Duodenal mucosa (tissue), 2 donors: Measurements from ENCODE around the gene ETFB.

ENCODE experiments used
- H3K27ac ChIP-seq: one replicate; pipeline ENCODE4 v1.7.0; 2013; ENCODE audit warnings: low read depth, low read length
- H3K27me3 ChIP-seq, 2 donors: one replicate each; pipeline ENCODE4 v1.7.0; 2013; ENCODE audit warnings: low read length in 2 of 2, control low read depth in 1 of 2; ENCODE audit not compliant: insufficient read depth in 2 of 2, control insufficient read depth in 1 of 2
- H3K36me3 ChIP-seq, 2 donors: one replicate each; pipeline ENCODE4 v1.7.0; 2013; ENCODE audit warnings: low read length in 2 of 2, control low read depth in 1 of 2; ENCODE audit not compliant: insufficient read depth in 2 of 2, control insufficient read depth in 1 of 2
- H3K4me1 ChIP-seq, 2 donors: one replicate each; pipeline ENCODE4 v1.7.0; 2013; ENCODE audit warnings: low read length in 2 of 2, control low read depth in 1 of 2; ENCODE audit not compliant: insufficient read depth in 2 of 2, control insufficient read depth in 1 of 2
- H3K4me3 ChIP-seq, 2 donors: one replicate each; pipeline ENCODE4 v1.7.0; 2013; ENCODE audit warnings: low read length in 2 of 2, low read depth in 1 of 2
- H3K9ac ChIP-seq, 2 donors: one replicate each; pipeline ENCODE4 v1.7.0; 2013; ENCODE audit warnings: low read length in 2 of 2, low read depth in 1 of 2
- H3K9me3 ChIP-seq, 2 donors: one replicate each; pipeline ENCODE4 v1.7.0; 2013; ENCODE audit warnings: low read length in 2 of 2, control low read depth in 1 of 2; ENCODE audit not compliant: control insufficient read depth in 1 of 2

The ETFB gene

GRCh38 chr19:51327066-51328001, 38.9 kb downstream of the ETFB start:
- H3K4me3 ChIP-seq = peak overlapping the region in 1 of 2 donors; percentile 21
- H3K9ac ChIP-seq = no peak overlapping the region
- no peak overlapping the region for H3K27ac ChIP-seq
- H3K27me3 ChIP-seq = peaks cover 7 to 18% of the 10 kb centered on the region in 2 donors
- H3K4me1 ChIP-seq = no peaks in the 10 kb centered on the region
- H3K36me3 ChIP-seq = no peaks in the 10 kb centered on the region
- no peaks in the 10 kb centered on the region for H3K9me3 ChIP-seq

GRCh38 chr19:51326216-51327065, 39.7 kb downstream of the ETFB start:
- Histone ChIP-seq H3K36me3 (no peaks in the 10 kb centered on the region), H3K4me1 (no peaks in the 10 kb centered on the region), H3K27me3 (peaks cover 7 to 18% of the 10 kb centered on the region in 2 donors), H3K4me3 (no peak overlapping the region), H3K9ac (no peak overlapping the region), H3K9me3 (no peaks in the 10 kb centered on the region), H3K27ac (no peak overlapping the region)

- Histone ChIP-seq H3K36me3 (no peaks in the 10 kb centered on the region), H3K9ac (no peak overlapping the region), H3K27me3 (peaks cover 7 to 18% of the 10 kb centered on the region in 2 donors), H3K4me3 (no peak overlapping the region), H3K4me1 (no peaks in the 10 kb centered on the region), H3K9me3 (no peaks in the 10 kb centered on the region), H3K27ac (no peak overlapping the region)
These were observed 40.8 kb downstream of the ETFB start for GRCh38 chr19:51325161-51325976.

- Histone ChIP-seq H3K9me3 (no peaks in the 10 kb centered on the region), H3K36me3 (no peaks in the 10 kb centered on the region), H3K4me3 (no peak overlapping the region), H3K9ac (no peak overlapping the region), H3K27ac (no peak overlapping the region), H3K27me3 (peaks cover 7 to 18% of the 10 kb centered on the region in 2 donors), H3K4me1 (no peaks in the 10 kb centered on the region)
These were observed 42.1 kb downstream of the ETFB start for GRCh38 chr19:51324167-51324481.

- Histone ChIP-seq H3K27me3 (peaks cover 7 to 18% of the 10 kb centered on the region in 2 donors), H3K27ac (no peak overlapping the region), H3K4me1 (no peaks in the 10 kb centered on the region), H3K4me3 (no peak overlapping the region), H3K9me3 (no peaks in the 10 kb centered on the region), H3K36me3 (no peaks in the 10 kb centered on the region), H3K9ac (no peak overlapping the region)
These were observed 42.6 kb downstream of the ETFB start for GRCh38 chr19:51323481-51324166.

- Histone ChIP-seq H3K27ac (no peak overlapping the region), H3K27me3 (peaks cover 0 to 10% of the 10 kb centered on the region in 2 donors), H3K36me3 (no peaks in the 10 kb centered on the region), H3K9me3 (no peaks in the 10 kb centered on the region), H3K9ac (no peak overlapping the region), H3K4me1 (no peaks in the 10 kb centered on the region), H3K4me3 (no peak overlapping the region)
These were observed 44.4 kb downstream of the ETFB start for GRCh38 chr19:51321799-51322198.

- Histone ChIP-seq H3K27me3 (no peaks in the 10 kb centered on the region), H3K36me3 (no peaks in the 10 kb centered on the region), H3K9ac (no peak overlapping the region), H3K4me1 (no peaks in the 10 kb centered on the region), H3K27ac (no peak overlapping the region), H3K9me3 (no peaks in the 10 kb centered on the region), H3K4me3 (no peak overlapping the region)
These were observed 45.9 kb downstream of the ETFB start for GRCh38 chr19:51320280-51320657.

- H3K27me3 ChIP-seq = no peaks in the 10 kb centered on the region
These were observed 46.4 kb downstream of the ETFB start for GRCh38 chr19:51319649-51320279.

More at GRCh38 chr19:51319649-51320279, 46.4 kb downstream of the ETFB start:
- Histone ChIP-seq H3K4me1 (no peaks in the 10 kb centered on the region), H3K27ac (no peak overlapping the region), H3K9ac (no peak overlapping the region), H3K4me3 (no peak overlapping the region), H3K9me3 (no peaks in the 10 kb centered on the region), H3K36me3 (no peaks in the 10 kb centered on the region)
